Loucy (cell line): ENCODE measurements around the gene ZBTB16.

ENCODE experiments used
- H2AFZ ChIP-seq: fragments of 200-600 bp; sonication (generic); 2 replicates; pipeline ENCODE4 v1.6.0; 2016; ENCODE audit warnings: antibody characterized with exemption, mild to moderate bottlenecking, low read length, moderate library complexity
- H3F3A ChIP-seq: fragments of 200-600 bp; 2 replicates; pipeline ENCODE4 v1.6.0; 2016; ENCODE audit warnings: antibody characterized with exemption, low read depth, mild to moderate bottlenecking
- H3K27me3 ChIP-seq: fragments of 200-600 bp; sonication (generic); 2 replicates; pipeline ENCODE4 v1.6.1; 2014; ENCODE audit warnings: low read length, mild to moderate bottlenecking; ENCODE audit not compliant: insufficient read depth, poor library complexity, severe bottlenecking
- H3K36me3 ChIP-seq: fragments of 200-600 bp; sonication (generic); 2 replicates; pipeline ENCODE4 v1.6.1; 2016; ENCODE audit warnings: low read length; ENCODE audit not compliant: insufficient read depth
- H3K4me1 ChIP-seq: fragments of 200-600 bp; sonication (generic); 2 replicates; pipeline ENCODE4 v1.5.1; 2014; ENCODE audit warnings: low read length, mild to moderate bottlenecking; ENCODE audit not compliant: insufficient read depth, poor library complexity, severe bottlenecking
- H3K4me2 ChIP-seq: fragments of 200-600 bp; sonication (generic); 2 replicates; pipeline ENCODE4 v1.6.0; 2014; ENCODE audit warnings: antibody characterized with exemption, low read length, low read depth, mild to moderate bottlenecking; ENCODE audit not compliant: poor library complexity, severe bottlenecking
- H3K4me3 ChIP-seq: fragments of 200-600 bp; sonication (generic); 2 replicates; pipeline ENCODE4 v1.5.1; 2014; ENCODE audit warnings: low read length, mild to moderate bottlenecking, mixed read lengths; ENCODE audit not compliant: poor library complexity, severe bottlenecking
- H3K79me2 ChIP-seq: fragments of 200-600 bp; sonication (generic); 2 replicates; pipeline ENCODE4 v1.6.1; 2014; ENCODE audit warnings: low read length; ENCODE audit not compliant: insufficient read depth
- H3K9ac ChIP-seq: fragments of 200-600 bp; sonication (generic); 2 replicates; pipeline ENCODE4 v1.6.0; 2014; ENCODE audit warnings: mild to moderate bottlenecking, low read depth, low read length, moderate library complexity; ENCODE audit not compliant: poor library complexity, severe bottlenecking
- H3K9me2 ChIP-seq: fragments of 200-600 bp; sonication (generic); replicated peaks from 2 replicates; pipeline ENCODE4 v1.6.1; 2016; ENCODE audit warnings: low read depth, low read length, mixed read lengths
- H3K9me3 ChIP-seq: fragments of 200-600 bp; sonication (generic); 2 replicates; pipeline ENCODE4 v1.6.1; 2014; ENCODE audit warnings: mild to moderate bottlenecking, antibody characterized with exemption, low read length, low read depth; ENCODE audit not compliant: insufficient read depth
- H4K20me1 ChIP-seq: fragments of 200-600 bp; sonication (generic); 2 replicates; pipeline ENCODE4 v1.6.0; 2014; ENCODE audit warnings: antibody characterized with exemption, low read length, mild to moderate bottlenecking; ENCODE audit not compliant: insufficient read depth, poor library complexity, severe bottlenecking
- CTCF ChIP-seq: fragments of 200-600 bp; sonication (generic); conservative IDR thresholded peaks from 2 replicates; pipeline ENCODE4 v1.5.1; 2014; ENCODE audit warnings: mild to moderate bottlenecking, antibody characterized with exemption, low read length
- EZH2phosphoT487 ChIP-seq: fragments of 200-600 bp; IDR thresholded peaks from 2 replicates; pipeline ENCODE4 v1.6.1; 2018; ENCODE audit warnings: antibody characterized with exemption, mild to moderate bottlenecking, moderate library complexity, borderline replicate concordance

The ZBTB16 gene

GRCh38 chr11:114187173-114187572 lies 127.7 kb downstream of the ZBTB16 start:
- Histone ChIP-seq H3K4me3 (no peak overlapping the region), H3K9me3 (0 out of 2 replicates have a peak, but pooled peaks cover 7% of the 10 kb centered on the region), H4K20me1 (no peaks in the 10 kb centered on the region), H3F3A (no peaks in the 10 kb centered on the region), H3K4me2 (no peak overlapping the region), H3K9ac (no peak overlapping the region), H2AFZ (no peak overlapping the region), H3K36me3 (no peaks in the 10 kb centered on the region), H3K4me1 (peaks cover 42% of the 10 kb centered on the region), H3K79me2 (no peaks in the 10 kb centered on the region), H3K9me2 (no peaks in the 10 kb centered on the region), H3K27me3 (no peaks in the 10 kb centered on the region)
- TF ChIP-seq CTCF, result no peak
- no peak for TF ChIP-seq EZH2phosphoT487

GRCh38 chr11:114188851-114189570 lies 129.5 kb downstream of the ZBTB16 start:
- Histone ChIP-seq H4K20me1 (no peaks in the 10 kb centered on the region), H3F3A (no peaks in the 10 kb centered on the region), H3K4me1 (peaks cover 32% of the 10 kb centered on the region), H3K27me3 (no peaks in the 10 kb centered on the region), H3K9me3 (0 out of 2 replicates have a peak, but pooled peaks cover 7% of the 10 kb centered on the region), H3K4me2 (no peak overlapping the region), H2AFZ (no peak overlapping the region), H3K36me3 (no peaks in the 10 kb centered on the region), H3K9ac (no peak overlapping the region), H3K4me3 (no peak overlapping the region), H3K79me2 (no peaks in the 10 kb centered on the region), H3K9me2 (no peaks in the 10 kb centered on the region)
- TF ChIP-seq CTCF, result no peak
- no peak for TF ChIP-seq EZH2phosphoT487

GRCh38 chr11:114190630-114191029 lies 131.1 kb downstream of the ZBTB16 start:
- Histone ChIP-seq H3K27me3 (no peaks in the 10 kb centered on the region), H3K36me3 (no peaks in the 10 kb centered on the region), H3K9me2 (no peaks in the 10 kb centered on the region), H3K4me2 (no peak overlapping the region), H3K9ac (no peak overlapping the region), H3F3A (no peaks in the 10 kb centered on the region), H4K20me1 (no peaks in the 10 kb centered on the region), H3K9me3 (0 out of 2 replicates have a peak, but pooled peaks cover 7% of the 10 kb centered on the region), H3K4me3 (no peak overlapping the region), H3K4me1 (peaks cover 38% of the 10 kb centered on the region), H3K79me2 (no peaks in the 10 kb centered on the region), H2AFZ (no peak overlapping the region)
- TF ChIP-seq EZH2phosphoT487 (no peak), CTCF (no peak)
